ENCODE results near the gene USP27X. TPM values are rescaled to one million over a fixed set of nuclear protein-coding genes. Genes with fewer than 3 reads are reported as not detected.

USP27X gene
- total RNA-seq, 2 donors from 2014 or later: 1.0 to 2.2 TPM

- intact Hi-C loops (cut with DNase I): no loop called here
- H3K27ac ChIP-seq: no peak overlapping the region
- no peak overlapping the region for H3K9ac ChIP-seq (ENCODE audit: low read depth in 2 of 2, low read length in 2 of 2)
- TF ChIP-seq, protein P1, sequence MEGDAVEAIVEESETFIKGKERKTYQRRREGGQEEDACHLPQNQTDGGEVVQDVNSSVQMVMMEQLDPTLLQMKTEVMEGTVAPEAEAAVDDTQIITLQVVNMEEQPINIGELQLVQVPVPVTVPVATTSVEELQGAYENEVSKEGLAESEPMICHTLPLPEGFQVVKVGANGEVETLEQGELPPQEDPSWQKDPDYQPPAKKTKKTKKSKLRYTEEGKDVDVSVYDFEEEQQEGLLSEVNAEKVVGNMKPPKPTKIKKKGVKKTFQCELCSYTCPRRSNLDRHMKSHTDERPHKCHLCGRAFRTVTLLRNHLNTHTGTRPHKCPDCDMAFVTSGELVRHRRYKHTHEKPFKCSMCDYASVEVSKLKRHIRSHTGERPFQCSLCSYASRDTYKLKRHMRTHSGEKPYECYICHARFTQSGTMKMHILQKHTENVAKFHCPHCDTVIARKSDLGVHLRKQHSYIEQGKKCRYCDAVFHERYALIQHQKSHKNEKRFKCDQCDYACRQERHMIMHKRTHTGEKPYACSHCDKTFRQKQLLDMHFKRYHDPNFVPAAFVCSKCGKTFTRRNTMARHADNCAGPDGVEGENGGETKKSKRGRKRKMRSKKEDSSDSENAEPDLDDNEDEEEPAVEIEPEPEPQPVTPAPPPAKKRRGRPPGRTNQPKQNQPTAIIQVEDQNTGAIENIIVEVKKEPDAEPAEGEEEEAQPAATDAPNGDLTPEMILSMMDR (IDR thresholded peaks at IDR 0.05): no peak
- H3K4me3 ChIP-seq: no peak overlapping the region
- peaks cover 9% of the 10 kb centered on the region for H3K27me3 ChIP-seq
- H3K4me1 ChIP-seq: no peaks in the 10 kb centered on the region
- H3K36me3 ChIP-seq: no peaks in the 10 kb centered on the region
- DNase-seq: no peak
- no peaks in the 10 kb centered on the region for H3K9me3 ChIP-seq
These were observed 22.5 kb upstream of the USP27X start for GRCh38 chrX:49856819-49857218.

DNA sequence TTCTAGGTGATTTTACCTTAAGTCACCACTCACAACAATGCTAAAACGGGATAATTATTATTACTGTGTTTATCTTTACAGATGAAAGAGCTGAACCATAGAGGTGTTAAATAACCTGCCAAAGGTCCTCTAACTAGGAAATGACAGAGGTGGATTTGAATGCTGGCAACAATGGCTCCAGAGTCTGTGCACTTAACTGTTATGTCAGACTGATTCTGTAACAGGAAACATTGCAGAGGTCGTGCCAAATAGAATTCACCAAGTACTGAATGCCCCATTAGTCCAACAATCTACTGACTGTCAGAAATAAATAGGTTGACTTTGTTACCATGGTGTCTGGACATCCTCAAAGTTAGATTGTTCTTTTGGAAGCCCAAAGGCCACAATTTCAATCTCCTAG lies 20.9 kb upstream of the USP27X start:
- peaks cover 3% of the 10 kb centered on the region for H3K27me3 ChIP-seq
- no peak overlapping the region for H3K27ac ChIP-seq
- no peak for DNase-seq
- TF ChIP-seq, protein P1 (IDR thresholded peaks at IDR 0.05): no peak
- no peak overlapping the region for H3K4me3 ChIP-seq
- H3K9ac ChIP-seq (ENCODE audit: low read depth in 2 of 2, low read length in 2 of 2): no peak overlapping the region
- no peaks in the 10 kb centered on the region for H3K4me1 ChIP-seq
- no peaks in the 10 kb centered on the region for H3K36me3 ChIP-seq
- intact Hi-C loops (cut with DNase I): no loop called here
- H3K9me3 ChIP-seq: no peaks in the 10 kb centered on the region

- no peak for DNase-seq
- intact Hi-C loops (cut with DNase I): no loop called here
- Histone ChIP-seq H3K9me3 (no peaks in the 10 kb centered on the region), H3K4me1 (no peaks in the 10 kb centered on the region), H3K36me3 (no peaks in the 10 kb centered on the region), H3K27ac (no peak overlapping the region), H3K9ac (ENCODE audit: low read depth in 2 of 2, low read length in 2 of 2) (no peak overlapping the region), H3K4me3 (no peak overlapping the region), H3K27me3 (no peaks in the 10 kb centered on the region)
- TF ChIP-seq, protein P1 (IDR thresholded peaks at IDR 0.05): no peak
These were observed 19.8 kb upstream of the USP27X start for GRCh38 chrX:49859491-49859890.

DNA sequence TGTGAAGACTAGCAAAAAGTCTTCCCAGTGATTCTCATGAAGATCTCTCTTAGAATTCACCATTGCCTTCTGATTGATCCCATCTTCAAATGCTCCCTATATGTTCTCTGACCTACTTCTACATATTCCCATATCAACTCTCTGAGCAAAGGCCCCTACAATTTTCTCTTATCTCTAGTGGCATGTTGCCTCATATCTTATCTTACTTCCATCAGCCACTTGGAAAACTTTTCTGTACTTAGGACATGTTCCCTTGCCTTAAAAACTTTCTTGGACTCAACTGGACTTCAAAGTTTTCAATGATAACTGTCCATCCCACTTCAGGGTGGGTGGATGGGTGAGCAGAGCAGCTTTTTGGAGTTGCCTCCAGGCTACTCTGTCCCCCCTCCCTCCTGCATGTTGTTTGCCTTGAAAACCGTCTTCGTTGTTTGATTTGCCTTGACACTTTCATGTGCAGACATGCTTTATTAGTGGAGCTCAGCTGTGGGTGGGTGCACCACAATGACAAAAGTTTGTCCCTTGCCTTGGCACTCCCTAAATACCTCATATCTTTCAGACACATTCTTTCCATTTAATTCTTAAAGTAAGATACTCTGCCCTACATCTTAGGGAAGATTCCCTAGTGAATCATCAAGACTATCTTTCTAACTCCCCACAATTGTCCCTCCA lies 18.3 kb upstream of the USP27X start:
- Histone ChIP-seq H3K36me3 (no peaks in the 10 kb centered on the region), H3K4me3 (no peak overlapping the region), H3K9ac (ENCODE audit: low read depth in 2 of 2, low read length in 2 of 2) (no peak overlapping the region), H3K9me3 (no peaks in the 10 kb centered on the region), H3K27me3 (no peaks in the 10 kb centered on the region), H3K27ac (no peak overlapping the region), H3K4me1 (no peaks in the 10 kb centered on the region)
- intact Hi-C loops (cut with DNase I): no loop called here
- no peak for DNase-seq
- TF ChIP-seq, protein P1 (IDR thresholded peaks at IDR 0.05): no peak

- no peak overlapping the region for H3K4me3 ChIP-seq
- intact Hi-C loops (cut with DNase I): no loop called here
These were observed 17.2 kb upstream of the USP27X start for GRCh38 chrX:49862093-49862492.

More at GRCh38 chrX:49862093-49862492, 17.2 kb upstream of the USP27X start:
- Histone ChIP-seq H3K27ac (no peak overlapping the region), H3K9me3 (no peaks in the 10 kb centered on the region), H3K4me1 (no peaks in the 10 kb centered on the region), H3K36me3 (no peaks in the 10 kb centered on the region), H3K9ac (ENCODE audit: low read depth in 2 of 2, low read length in 2 of 2) (no peak overlapping the region), H3K27me3 (no peaks in the 10 kb centered on the region)
- TF ChIP-seq, protein P1 (IDR thresholded peaks at IDR 0.05): no peak
- no peak for DNase-seq

All from colonic mucosa (tissue), 4 donors.